ENCODE data around the gene DACH1.

DACH1 gene

DNA sequence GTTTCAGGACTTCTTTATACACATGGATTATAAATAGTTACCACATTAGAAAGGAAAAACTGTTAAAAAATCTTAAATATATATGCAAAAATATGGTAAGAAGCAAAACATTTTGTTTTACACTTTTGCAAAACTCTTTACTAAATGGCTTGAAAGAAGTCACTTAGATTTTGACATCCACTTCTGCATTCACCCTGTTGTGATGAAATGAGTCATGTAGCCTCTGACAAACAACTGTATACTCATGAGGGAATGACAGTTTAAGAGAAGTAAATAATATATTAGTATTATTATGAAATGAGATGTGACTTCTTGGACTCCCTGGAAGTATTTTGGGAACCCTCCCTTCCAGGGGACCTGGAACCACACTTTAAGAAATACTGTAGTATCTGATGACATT is 275.6 kb downstream of the DACH1 start:
- ATAC-seq: no peak
- TF ChIP-seq ZC3H10 (CRISPR knock-in tag; IDR thresholded peaks at IDR 0.05) (no peak), ESRRG (CRISPR knock-in tag; IDR thresholded peaks at IDR 0.05) (no peak), PPARA (CRISPR knock-in tag; IDR thresholded peaks at IDR 0.05; ENCODE audit: borderline replicate concordance) (no peak), ZFP30 (CRISPR knock-in tag; IDR thresholded peaks at IDR 0.05) (no peak)
- TF ChIP-seq, protein P1, sequence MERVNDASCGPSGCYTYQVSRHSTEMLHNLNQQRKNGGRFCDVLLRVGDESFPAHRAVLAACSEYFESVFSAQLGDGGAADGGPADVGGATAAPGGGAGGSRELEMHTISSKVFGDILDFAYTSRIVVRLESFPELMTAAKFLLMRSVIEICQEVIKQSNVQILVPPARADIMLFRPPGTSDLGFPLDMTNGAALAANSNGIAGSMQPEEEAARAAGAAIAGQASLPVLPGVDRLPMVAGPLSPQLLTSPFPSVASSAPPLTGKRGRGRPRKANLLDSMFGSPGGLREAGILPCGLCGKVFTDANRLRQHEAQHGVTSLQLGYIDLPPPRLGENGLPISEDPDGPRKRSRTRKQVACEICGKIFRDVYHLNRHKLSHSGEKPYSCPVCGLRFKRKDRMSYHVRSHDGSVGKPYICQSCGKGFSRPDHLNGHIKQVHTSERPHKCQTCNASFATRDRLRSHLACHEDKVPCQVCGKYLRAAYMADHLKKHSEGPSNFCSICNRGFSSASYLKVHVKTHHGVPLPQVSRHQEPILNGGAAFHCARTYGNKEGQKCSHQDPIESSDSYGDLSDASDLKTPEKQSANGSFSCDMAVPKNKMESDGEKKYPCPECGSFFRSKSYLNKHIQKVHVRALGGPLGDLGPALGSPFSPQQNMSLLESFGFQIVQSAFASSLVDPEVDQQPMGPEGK (CRISPR knock-in tag; IDR thresholded peaks at IDR 0.05; ENCODE audit: borderline replicate concordance): no peak

DNA sequence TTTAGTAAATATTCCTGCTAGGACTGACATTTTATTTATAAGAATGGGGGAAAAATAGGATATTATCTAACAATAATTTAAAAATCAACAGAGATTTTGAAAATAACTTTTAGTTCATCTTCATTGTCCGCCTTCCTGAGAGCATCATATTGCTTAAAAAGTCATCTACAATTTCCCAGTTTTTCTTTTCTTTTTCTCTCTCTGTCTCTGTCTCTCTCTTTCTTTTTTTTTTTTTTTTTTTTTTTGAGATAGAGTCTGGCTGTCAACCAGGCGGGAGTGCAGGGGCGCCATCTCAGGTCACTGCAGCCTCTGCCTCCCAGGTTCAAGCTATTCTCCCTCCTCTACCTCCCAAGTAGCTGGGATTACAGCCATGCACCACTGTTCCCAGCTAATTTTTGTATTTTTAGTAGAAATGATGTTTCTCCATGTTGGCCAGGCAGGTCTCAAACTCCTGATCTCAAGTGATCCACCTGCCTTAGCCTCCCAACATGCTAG is 276.3 kb downstream of the DACH1 start:
- TF ChIP-seq ZNF565 (CRISPR knock-in tag; conservative IDR thresholded peaks at IDR 0.05; ENCODE audit: low read depth) (no peak), ARNTL (CRISPR knock-in tag; IDR thresholded peaks at IDR 0.05; ENCODE audit: borderline replicate concordance, low read depth) (no peak), ESRRG (CRISPR knock-in tag; IDR thresholded peaks at IDR 0.05) (no peak), TCF4 (CRISPR knock-in tag; IDR thresholded peaks at IDR 0.05; ENCODE audit: borderline replicate concordance) (no peak), ZFP3 (CRISPR knock-in tag; IDR thresholded peaks at IDR 0.05) (no peak), GLIS3 (CRISPR knock-in tag; IDR thresholded peaks at IDR 0.05) (no peak), ZFP30 (CRISPR knock-in tag; IDR thresholded peaks at IDR 0.05) (no peak), ZC3H10 (CRISPR knock-in tag; IDR thresholded peaks at IDR 0.05) (no peak), ZNF8 (CRISPR knock-in tag; IDR thresholded peaks at IDR 0.05) (no peak), TOX (CRISPR knock-in tag; IDR thresholded peaks at IDR 0.05; ENCODE audit: borderline replicate concordance) (no peak), CSDC2 (CRISPR knock-in tag; IDR thresholded peaks at IDR 0.05) (no peak), RARB (CRISPR knock-in tag; IDR thresholded peaks at IDR 0.05) (no peak)
- TF ChIP-seq, protein P2, sequence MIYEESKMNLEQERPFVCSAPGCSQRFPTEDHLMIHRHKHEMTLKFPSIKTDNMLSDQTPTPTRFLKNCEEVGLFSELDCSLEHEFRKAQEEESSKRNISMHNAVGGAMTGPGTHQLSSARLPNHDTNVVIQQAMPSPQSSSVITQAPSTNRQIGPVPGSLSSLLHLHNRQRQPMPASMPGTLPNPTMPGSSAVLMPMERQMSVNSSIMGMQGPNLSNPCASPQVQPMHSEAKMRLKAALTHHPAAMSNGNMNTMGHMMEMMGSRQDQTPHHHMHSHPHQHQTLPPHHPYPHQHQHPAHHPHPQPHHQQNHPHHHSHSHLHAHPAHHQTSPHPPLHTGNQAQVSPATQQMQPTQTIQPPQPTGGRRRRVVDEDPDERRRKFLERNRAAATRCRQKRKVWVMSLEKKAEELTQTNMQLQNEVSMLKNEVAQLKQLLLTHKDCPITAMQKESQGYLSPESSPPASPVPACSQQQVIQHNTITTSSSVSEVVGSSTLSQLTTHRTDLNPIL (CRISPR knock-in tag; IDR thresholded peaks at IDR 0.05; ENCODE audit: low read depth): no peak
- TF ChIP-seq, protein P3, sequence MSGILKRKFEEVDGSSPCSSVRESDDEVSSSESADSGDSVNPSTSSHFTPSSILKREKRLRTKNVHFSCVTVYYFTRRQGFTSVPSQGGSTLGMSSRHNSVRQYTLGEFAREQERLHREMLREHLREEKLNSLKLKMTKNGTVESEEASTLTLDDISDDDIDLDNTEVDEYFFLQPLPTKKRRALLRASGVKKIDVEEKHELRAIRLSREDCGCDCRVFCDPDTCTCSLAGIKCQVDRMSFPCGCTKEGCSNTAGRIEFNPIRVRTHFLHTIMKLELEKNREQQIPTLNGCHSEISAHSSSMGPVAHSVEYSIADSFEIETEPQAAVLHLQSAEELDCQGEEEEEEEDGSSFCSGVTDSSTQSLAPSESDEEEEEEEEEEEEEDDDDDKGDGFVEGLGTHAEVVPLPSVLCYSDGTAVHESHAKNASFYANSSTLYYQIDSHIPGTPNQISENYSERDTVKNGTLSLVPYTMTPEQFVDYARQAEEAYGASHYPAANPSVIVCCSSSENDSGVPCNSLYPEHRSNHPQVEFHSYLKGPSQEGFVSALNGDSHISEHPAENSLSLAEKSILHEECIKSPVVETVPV (CRISPR knock-in tag; IDR thresholded peaks at IDR 0.05): no peak
- TF ChIP-seq, protein P4, sequence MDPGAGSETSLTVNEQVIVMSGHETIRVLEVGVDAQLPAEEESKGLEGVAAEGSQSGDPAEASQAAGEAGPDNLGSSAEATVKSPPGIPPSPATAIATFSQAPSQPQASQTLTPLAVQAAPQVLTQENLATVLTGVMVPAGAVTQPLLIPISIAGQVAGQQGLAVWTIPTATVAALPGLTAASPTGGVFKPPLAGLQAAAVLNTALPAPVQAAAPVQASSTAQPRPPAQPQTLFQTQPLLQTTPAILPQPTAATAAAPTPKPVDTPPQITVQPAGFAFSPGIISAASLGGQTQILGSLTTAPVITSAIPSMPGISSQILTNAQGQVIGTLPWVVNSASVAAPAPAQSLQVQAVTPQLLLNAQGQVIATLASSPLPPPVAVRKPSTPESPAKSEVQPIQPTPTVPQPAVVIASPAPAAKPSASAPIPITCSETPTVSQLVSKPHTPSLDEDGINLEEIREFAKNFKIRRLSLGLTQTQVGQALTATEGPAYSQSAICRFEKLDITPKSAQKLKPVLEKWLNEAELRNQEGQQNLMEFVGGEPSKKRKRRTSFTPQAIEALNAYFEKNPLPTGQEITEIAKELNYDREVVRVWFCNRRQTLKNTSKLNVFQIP (CRISPR knock-in tag; IDR thresholded peaks at IDR 0.05; ENCODE audit: borderline replicate concordance, low read depth): no peak
- no peak for ATAC-seq

DNA sequence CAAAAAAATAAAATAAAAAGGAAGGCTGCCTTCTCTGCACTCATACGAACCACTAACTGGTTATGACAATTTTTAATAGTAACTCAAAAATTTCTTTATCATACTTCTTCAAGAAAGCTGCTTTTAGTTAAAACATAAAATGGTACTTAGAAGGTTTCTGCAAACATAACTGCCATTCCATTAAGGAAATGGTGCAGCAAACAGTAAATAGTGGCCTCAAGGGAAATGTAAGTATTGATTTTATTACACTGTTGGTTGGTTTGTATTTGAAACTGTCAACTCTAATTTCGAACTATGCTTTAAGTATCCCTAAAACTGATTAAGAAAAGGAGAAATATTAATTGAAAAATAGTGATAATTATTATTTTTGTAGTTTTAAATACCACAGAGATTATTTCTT is 278.0 kb downstream of the DACH1 start:
- no peak for ATAC-seq

More for the DNA sequence above, 278.0 kb downstream of the DACH1 start:
- TF ChIP-seq OSR1 (CRISPR knock-in tag; IDR thresholded peaks at IDR 0.05): no peak
- no peak for TF ChIP-seq ARNTL (CRISPR knock-in tag; IDR thresholded peaks at IDR 0.05; ENCODE audit: borderline replicate concordance, low read depth)
- TF ChIP-seq ZNF565 (CRISPR knock-in tag; conservative IDR thresholded peaks at IDR 0.05; ENCODE audit: low read depth): no peak
- TF ChIP-seq GLIS3 (CRISPR knock-in tag; IDR thresholded peaks at IDR 0.05): no peak
- no peak for TF ChIP-seq ZNF70 (CRISPR knock-in tag; IDR thresholded peaks at IDR 0.05)
- no peak for TF ChIP-seq ISL1 (CRISPR knock-in tag; IDR thresholded peaks at IDR 0.05)
- TF ChIP-seq ZFP30 (CRISPR knock-in tag; IDR thresholded peaks at IDR 0.05): no peak
- no peak for TF ChIP-seq ESRRG (CRISPR knock-in tag; IDR thresholded peaks at IDR 0.05)
- TF ChIP-seq RARB (CRISPR knock-in tag; IDR thresholded peaks at IDR 0.05): no peak
- TF ChIP-seq, protein P2 (CRISPR knock-in tag; IDR thresholded peaks at IDR 0.05; ENCODE audit: low read depth): no peak
- TF ChIP-seq, protein P5, sequence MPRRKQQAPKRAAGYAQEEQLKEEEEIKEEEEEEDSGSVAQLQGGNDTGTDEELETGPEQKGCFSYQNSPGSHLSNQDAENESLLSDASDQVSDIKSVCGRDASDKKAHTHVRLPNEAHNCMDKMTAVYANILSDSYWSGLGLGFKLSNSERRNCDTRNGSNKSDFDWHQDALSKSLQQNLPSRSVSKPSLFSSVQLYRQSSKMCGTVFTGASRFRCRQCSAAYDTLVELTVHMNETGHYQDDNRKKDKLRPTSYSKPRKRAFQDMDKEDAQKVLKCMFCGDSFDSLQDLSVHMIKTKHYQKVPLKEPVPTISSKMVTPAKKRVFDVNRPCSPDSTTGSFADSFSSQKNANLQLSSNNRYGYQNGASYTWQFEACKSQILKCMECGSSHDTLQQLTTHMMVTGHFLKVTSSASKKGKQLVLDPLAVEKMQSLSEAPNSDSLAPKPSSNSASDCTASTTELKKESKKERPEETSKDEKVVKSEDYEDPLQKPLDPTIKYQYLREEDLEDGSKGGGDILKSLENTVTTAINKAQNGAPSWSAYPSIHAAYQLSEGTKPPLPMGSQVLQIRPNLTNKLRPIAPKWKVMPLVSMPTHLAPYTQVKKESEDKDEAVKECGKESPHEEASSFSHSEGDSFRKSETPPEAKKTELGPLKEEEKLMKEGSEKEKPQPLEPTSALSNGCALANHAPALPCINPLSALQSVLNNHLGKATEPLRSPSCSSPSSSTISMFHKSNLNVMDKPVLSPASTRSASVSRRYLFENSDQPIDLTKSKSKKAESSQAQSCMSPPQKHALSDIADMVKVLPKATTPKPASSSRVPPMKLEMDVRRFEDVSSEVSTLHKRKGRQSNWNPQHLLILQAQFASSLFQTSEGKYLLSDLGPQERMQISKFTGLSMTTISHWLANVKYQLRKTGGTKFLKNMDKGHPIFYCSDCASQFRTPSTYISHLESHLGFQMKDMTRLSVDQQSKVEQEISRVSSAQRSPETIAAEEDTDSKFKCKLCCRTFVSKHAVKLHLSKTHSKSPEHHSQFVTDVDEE (CRISPR knock-in tag; IDR thresholded peaks at IDR 0.05): no peak
- no peak for TF ChIP-seq ZNF8 (CRISPR knock-in tag; IDR thresholded peaks at IDR 0.05)
- TF ChIP-seq, protein P3 (CRISPR knock-in tag; IDR thresholded peaks at IDR 0.05): no peak
- no peak for TF ChIP-seq ZFP3 (CRISPR knock-in tag; IDR thresholded peaks at IDR 0.05)
- TF ChIP-seq, protein P1 (CRISPR knock-in tag; IDR thresholded peaks at IDR 0.05; ENCODE audit: borderline replicate concordance): no peak
- TF ChIP-seq CSDC2 (CRISPR knock-in tag; IDR thresholded peaks at IDR 0.05): no peak
- no peak for TF ChIP-seq ZC3H10 (CRISPR knock-in tag; IDR thresholded peaks at IDR 0.05)

All from SK-N-SH treated with all-trans-retinoic acid at 6 μM for 48 hours (cell line).